ENCODE data around the gene WDR73.

- no peak for TF ChIP-seq CTCF (IDR thresholded peaks at IDR 0.05; ENCODE audit: control extremely low read depth in 1 of 3, insufficient read depth in 1 of 3, low read depth in 1 of 3, low read length in 3 of 3)
- TF ChIP-seq JUND (IDR thresholded peaks at IDR 0.05; ENCODE audit: low read length) = no peak
- TF ChIP-seq EZH2 (IDR thresholded peaks at IDR 0.05; ENCODE audit: low read depth, low read length, severe bottlenecking) = no peak
- peak; percentile 57 for TF ChIP-seq TBP (IDR thresholded peaks at IDR 0.05; ENCODE audit: low read depth, low read length)
- TF ChIP-seq YY1 (IDR thresholded peaks at IDR 0.05; ENCODE audit: low read depth, low read length) = no peak
- TF ChIP-seq, protein P1, sequence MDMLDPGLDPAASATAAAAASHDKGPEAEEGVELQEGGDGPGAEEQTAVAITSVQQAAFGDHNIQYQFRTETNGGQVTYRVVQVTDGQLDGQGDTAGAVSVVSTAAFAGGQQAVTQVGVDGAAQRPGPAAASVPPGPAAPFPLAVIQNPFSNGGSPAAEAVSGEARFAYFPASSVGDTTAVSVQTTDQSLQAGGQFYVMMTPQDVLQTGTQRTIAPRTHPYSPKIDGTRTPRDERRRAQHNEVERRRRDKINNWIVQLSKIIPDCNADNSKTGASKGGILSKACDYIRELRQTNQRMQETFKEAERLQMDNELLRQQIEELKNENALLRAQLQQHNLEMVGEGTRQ (IDR thresholded peaks at IDR 0.05; ENCODE audit: low read length) = no peak
- TF ChIP-seq MAFK (IDR thresholded peaks at IDR 0.05; ENCODE audit: low read depth, low read length) = no peak
These were observed at the start of gene WDR73 for GRCh38 chr15:84653910-84654688.
